GM19035 (cell line): ENCODE results near the gene DUSP3.
"Not testable (repeated sequence)": the region's sequence is repeated elsewhere in the genome, so short reads cannot be mapped to it uniquely, and the experiment has no call there.

Source experiments
- ATAC-seq: cut with Tn5 transposase; IDR thresholded peaks from one replicate; pipeline ENCODE4 v1.9.1; 2021; ENCODE audit not compliant: unreplicated experiment

The DUSP3 gene

GRCh38 chr17:43801844-43802243 lies 23.1 kb upstream of the DUSP3 start:
- no peak for ATAC-seq

- ATAC-seq: no peak
Observed at GRCh38 chr17:43800736-43801135, 22.0 kb upstream of the DUSP3 start.

GRCh38 chr17:43799047-43799446 lies 20.3 kb upstream of the DUSP3 start:
- ATAC-seq: no peak

- not testable (repeated sequence) for ATAC-seq
Observed at GRCh38 chr17:43798024-43798423, 19.2 kb upstream of the DUSP3 start.

- not testable (repeated sequence) for ATAC-seq
Observed at GRCh38 chr17:43792668-43793067, 13.9 kb upstream of the DUSP3 start.

- ATAC-seq: no peak
Observed at GRCh38 chr17:43791589-43791988, 12.8 kb upstream of the DUSP3 start.

- ATAC-seq: no peak
Observed at GRCh38 chr17:43790311-43790940, 11.6 kb upstream of the DUSP3 start.

- no peak for ATAC-seq
Observed at GRCh38 chr17:43789482-43789881, 10.7 kb upstream of the DUSP3 start.

- ATAC-seq: no peak
Observed at GRCh38 chr17:43788540-43788939, 9.8 kb upstream of the DUSP3 start.

- no peak for ATAC-seq
Observed at GRCh38 chr17:43787728-43788127, 9.0 kb upstream of the DUSP3 start.

- no peak for ATAC-seq
Observed at GRCh38 chr17:43784628-43785101, 5.9 kb upstream of the DUSP3 start.

- ATAC-seq: no peak
Observed at GRCh38 chr17:43784068-43784467, 5.3 kb upstream of the DUSP3 start.

GRCh38 chr17:43782913-43783680 lies 4.3 kb upstream of the DUSP3 start:
- no peak for ATAC-seq

- ATAC-seq: no peak
Observed at GRCh38 chr17:43780135-43780534, 1.4 kb upstream of the DUSP3 start, which contains the start of gene CFAP97D1. CFAP97D1 (plus strand) TSS chr17:43780435; CDS start chr17:43780463, 28 bp downstream.

- no peak for ATAC-seq
Observed at GRCh38 chr17:43779145-43780125, 658 bp upstream of the DUSP3 start.

- ATAC-seq: no peak
Observed at GRCh38 chr17:43774304-43775250, 4.2 kb downstream of the DUSP3 start.

GRCh38 chr17:43772877-43773648 lies 5.7 kb downstream of the DUSP3 start:
- no peak for ATAC-seq

- ATAC-seq: no peak
Observed at GRCh38 chr17:43771463-43771862, 7.3 kb downstream of the DUSP3 start.

GRCh38 chr17:43770957-43771356 lies 7.8 kb downstream of the DUSP3 start:
- no peak for ATAC-seq
